CD14-positive monocyte (primary cell): ENCODE results near the gene AGAP1. TPM values are rescaled to one million over a fixed set of nuclear protein-coding genes. Genes with fewer than 3 reads are reported as not detected.

Experiments used
- DNase-seq, 3 donors: peaks; one replicate each; pipeline ENCODE4 v3.0.0-alpha.2; 2011 to 2022
- H2AFZ ChIP-seq: 2 replicates; pipeline ENCODE4 v1.6.0; 2012; ENCODE audit warnings: mild to moderate bottlenecking, low read depth, low read length, inconsistent platforms; ENCODE audit not compliant: insufficient read depth, poor library complexity, severe bottlenecking
- H3K27ac ChIP-seq, 2 donors: 1 replicate in 1 of 2; 2 replicates in 1 of 2; pipeline ENCODE4 v1.5.1; 2012 to 2013; ENCODE audit warnings: low read length in 2 of 2, control low read depth in 1 of 2, inconsistent platforms in 1 of 2, low read depth in 1 of 2, mild to moderate bottlenecking in 1 of 2
- H3K27me3 ChIP-seq, 2 donors: one replicate each; pipeline versions ENCODE4 v1.6.0 to v1.6.1; 2011 to 2013; ENCODE audit warnings: low read length in 2 of 2; ENCODE audit not compliant: control insufficient read depth in 2 of 2, insufficient read depth in 2 of 2
- H3K36me3 ChIP-seq, 2 donors: replicated peaks in 1 of 2; 1 replicate in 1 of 2; 2 replicates in 1 of 2; pipeline versions ENCODE4 v1.5.1 to v1.6.1; 2012 to 2013; ENCODE audit warnings: low read length in 2 of 2, control low read depth in 1 of 2, inconsistent platforms in 1 of 2, mild to moderate bottlenecking in 1 of 2; ENCODE audit not compliant: insufficient read depth in 2 of 2, control insufficient read depth in 1 of 2
- H3K4me1 ChIP-seq, 2 donors: 1 replicate in 1 of 2; 2 replicates in 1 of 2; pipeline versions ENCODE4 v1.5.1 to v1.6.1; 2012 to 2013; ENCODE audit warnings: low read length in 2 of 2, control low read depth in 1 of 2, inconsistent platforms in 1 of 2, mild to moderate bottlenecking in 1 of 2, moderate library complexity in 1 of 2; ENCODE audit not compliant: insufficient read depth in 2 of 2, control insufficient read depth in 1 of 2
- H3K4me2 ChIP-seq: replicated peaks from 2 replicates; pipeline ENCODE3; 2012; ENCODE audit warnings: low read length, moderate library complexity, mild to moderate bottlenecking; ENCODE audit not compliant: poor library complexity, severe bottlenecking; ENCODE audit errors: extremely low read depth
- H3K4me3 ChIP-seq, 3 experiments: fragments of 200-600 bp in 1 of 3; sonication (generic) in 1 of 3; replicated peaks in 1 of 3; 1 replicate in 2 of 3; 2 replicates in 1 of 3; pipeline ENCODE4 v1.5.1; 2011 to 2013; ENCODE audit warnings: low read length in 3 of 3, mild to moderate bottlenecking in 3 of 3, control low read depth in 2 of 3, low read depth in 2 of 3, inconsistent platforms in 1 of 3, moderate library complexity in 1 of 3
- H3K79me2 ChIP-seq: 2 replicates; pipeline ENCODE4 v1.6.0; 2012; ENCODE audit warnings: mild to moderate bottlenecking, control low read depth, inconsistent platforms, low read length, moderate library complexity; ENCODE audit not compliant: insufficient read depth
- H3K9ac ChIP-seq: 2 replicates; pipeline ENCODE4 v1.6.0; 2017; ENCODE audit warnings: low read length, mild to moderate bottlenecking; ENCODE audit not compliant: insufficient read depth, poor library complexity, severe bottlenecking
- H3K9me3 ChIP-seq, 2 donors: replicated peaks in 1 of 2; 1 replicate in 1 of 2; 2 replicates in 1 of 2; pipeline versions ENCODE4 v1.5.1 to v1.6.1; 2012 to 2013; ENCODE audit warnings: low read length in 2 of 2, control low read depth in 1 of 2; ENCODE audit not compliant: control insufficient read depth in 1 of 2, insufficient read depth in 1 of 2
- H4K20me1 ChIP-seq: 2 replicates; pipeline ENCODE4 v1.6.0; 2012; ENCODE audit warnings: mild to moderate bottlenecking, low read length, control low read depth, moderate library complexity; ENCODE audit not compliant: insufficient read depth
- H3K27ac Mint-ChIP-seq, 7 donors: one replicate each; pipeline ENCODE4 v1.8.0; 2020; ENCODE audit warnings: mild to moderate bottlenecking in 7 of 7, mixed read lengths in 7 of 7, moderate library complexity in 6 of 7, inconsistent platforms in 2 of 7
- H3K27me3 Mint-ChIP-seq, 3 donors: one replicate each; pipeline ENCODE4 v1.8.0; 2021 to 2022; ENCODE audit warnings: low read depth in 3 of 3, mild to moderate bottlenecking in 3 of 3, mixed read lengths in 3 of 3, moderate library complexity in 3 of 3, inconsistent platforms in 1 of 3
- H3K36me3 Mint-ChIP-seq, 2 donors: one replicate each; pipeline ENCODE4 v1.8.0; 2020; ENCODE audit warnings: mixed read lengths in 2 of 2, inconsistent platforms in 1 of 2, mild to moderate bottlenecking in 1 of 2
- H3K4me1 Mint-ChIP-seq: one replicate; pipeline ENCODE4 v1.8.0; 2020; ENCODE audit warnings: mild to moderate bottlenecking, mixed read lengths
- H3K4me3 Mint-ChIP-seq, 2 donors: one replicate each; pipeline ENCODE4 v1.8.0; 2020; ENCODE audit warnings: mild to moderate bottlenecking in 2 of 2, mixed read lengths in 2 of 2, moderate library complexity in 1 of 2
- H3K9me3 Mint-ChIP-seq, 7 donors: one replicate each; pipeline ENCODE4 v1.8.0; 2020 to 2022; ENCODE audit warnings: mixed read lengths in 7 of 7, mild to moderate bottlenecking in 6 of 7, moderate library complexity in 6 of 7, inconsistent platforms in 2 of 7
- WGBS: methylation state at CpG from one replicate; pipeline ENCODE4 v1.1.5; 2013; ENCODE audit warnings: missing lambda C conversion rate; ENCODE audit not compliant: insufficient coverage; 5-methylcytosine and 5-hydroxymethylcytosine counted together
- intact Hi-C, 2 donors: fragments of 100-400 bp; cut with micrococcal nuclease; formaldehyde crosslinking; loops; one replicate each; pipeline versions ENCODE4 v1.15.0 to v1.15.1; 2023
- polyA plus RNA-seq, 3 donors: library from polyadenylated mRNA; depleted of rRNA in 1 of 3; unstranded in 2 of 3; stranded (reverse) in 1 of 3; fragments of 300-500 nt in 2 of 3; fragments of >200 nt in 1 of 3; fragmentation: Illumina TruSeq in 2 of 3; gene quantifications; 1 replicate in 2 of 3; 2 replicates in 1 of 3; pipeline ENCODE4 v1.2.3, GENCODE V29; 2012 to 2021
- TF ChIP-seq, protein P1 (sequence below): fragments of 200-600 bp; IDR thresholded peaks from one replicate; pipeline ENCODE4 v1.8.0; 2022; ENCODE audit warnings: antibody characterized with exemption, mild to moderate bottlenecking

AGAP1 gene
- polyA plus RNA-seq, 3 donors, result 0.12 TPM; not detected in 2

DNA sequence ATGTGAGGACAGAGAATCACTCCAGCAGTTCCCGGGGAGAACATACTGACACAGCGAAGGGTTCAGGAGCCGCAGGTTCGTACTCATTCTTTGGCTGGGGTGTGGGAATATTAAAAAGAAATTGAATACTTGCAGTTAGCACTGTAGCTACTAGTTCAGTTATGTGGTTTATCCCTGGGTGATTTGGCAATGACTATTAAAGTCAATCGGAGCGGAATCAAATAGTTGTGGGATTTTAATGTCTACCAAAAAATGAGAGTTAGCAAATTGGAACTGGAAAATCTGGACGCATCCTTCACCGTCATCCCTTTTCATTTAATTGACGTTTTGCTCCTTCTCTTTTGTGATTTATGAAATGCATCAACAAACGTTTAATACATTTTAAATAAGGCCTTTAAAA, 623.6 kb downstream of the AGAP1 start:
- H3K9me3 Mint-ChIP-seq, result peaks cover 0 to 3% (median 0%) of the 10 kb centered on the region in 7 donors
- TF ChIP-seq, protein P1, sequence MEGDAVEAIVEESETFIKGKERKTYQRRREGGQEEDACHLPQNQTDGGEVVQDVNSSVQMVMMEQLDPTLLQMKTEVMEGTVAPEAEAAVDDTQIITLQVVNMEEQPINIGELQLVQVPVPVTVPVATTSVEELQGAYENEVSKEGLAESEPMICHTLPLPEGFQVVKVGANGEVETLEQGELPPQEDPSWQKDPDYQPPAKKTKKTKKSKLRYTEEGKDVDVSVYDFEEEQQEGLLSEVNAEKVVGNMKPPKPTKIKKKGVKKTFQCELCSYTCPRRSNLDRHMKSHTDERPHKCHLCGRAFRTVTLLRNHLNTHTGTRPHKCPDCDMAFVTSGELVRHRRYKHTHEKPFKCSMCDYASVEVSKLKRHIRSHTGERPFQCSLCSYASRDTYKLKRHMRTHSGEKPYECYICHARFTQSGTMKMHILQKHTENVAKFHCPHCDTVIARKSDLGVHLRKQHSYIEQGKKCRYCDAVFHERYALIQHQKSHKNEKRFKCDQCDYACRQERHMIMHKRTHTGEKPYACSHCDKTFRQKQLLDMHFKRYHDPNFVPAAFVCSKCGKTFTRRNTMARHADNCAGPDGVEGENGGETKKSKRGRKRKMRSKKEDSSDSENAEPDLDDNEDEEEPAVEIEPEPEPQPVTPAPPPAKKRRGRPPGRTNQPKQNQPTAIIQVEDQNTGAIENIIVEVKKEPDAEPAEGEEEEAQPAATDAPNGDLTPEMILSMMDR, result no peak
- Histone ChIP-seq H2AFZ (no peak overlapping the region), H3K9ac (no peak overlapping the region), H4K20me1 (no peaks in the 10 kb centered on the region), H3K4me2 (no peak overlapping the region), H3K79me2 (no peaks in the 10 kb centered on the region), H3K36me3 (no peaks in the 10 kb centered on the region), H3K4me3 (no peak overlapping the region), H3K27ac (no peak overlapping the region), H3K4me1 (no peaks in the 10 kb centered on the region), H3K9me3 (no peaks in the 10 kb centered on the region), H3K27me3 (peaks cover 0 to 13% of the 10 kb centered on the region in 2 donors)
- H3K4me1 Mint-ChIP-seq, result no peaks in the 10 kb centered on the region
- no peaks in the 10 kb centered on the region for H3K36me3 Mint-ChIP-seq
- H3K4me3 Mint-ChIP-seq, result no peak overlapping the region
- intact Hi-C loops, result no loop called here
- DNase-seq, result no peak
- 78% methylated on average over 6 of the region's 10 CpGs for WGBS
- H3K27ac Mint-ChIP-seq, result no peak overlapping the region
- H3K27me3 Mint-ChIP-seq, result peaks cover 3 to 27% (median 8%) of the 10 kb centered on the region in 3 donors

DNA sequence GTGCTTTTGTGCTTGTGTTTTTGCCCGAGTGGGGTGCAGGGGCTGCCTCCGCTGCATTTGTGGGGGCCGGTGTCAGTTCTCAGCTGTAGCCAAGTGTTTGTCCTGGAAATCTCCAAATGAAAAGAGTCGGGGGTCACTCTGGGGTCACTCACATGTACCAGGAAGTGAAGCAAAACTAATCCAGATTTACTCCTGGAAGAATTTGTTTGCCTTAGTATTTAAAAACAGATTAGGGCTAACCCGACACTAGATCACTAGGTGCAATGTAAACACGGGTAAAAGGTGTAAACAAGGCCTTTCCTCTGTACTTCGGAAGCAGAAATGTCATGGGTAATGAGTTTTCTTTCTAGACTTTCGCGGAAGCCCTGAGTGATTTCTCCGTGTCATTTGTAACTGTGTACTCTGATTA, 624.0 kb downstream of the AGAP1 start:
- intact Hi-C loops, result no loop called here
- H3K36me3 Mint-ChIP-seq, result no peaks in the 10 kb centered on the region
- Histone ChIP-seq H3K27me3 (peaks cover 0 to 13% of the 10 kb centered on the region in 2 donors), H3K9ac (no peak overlapping the region), H3K4me2 (no peak overlapping the region), H2AFZ (no peak overlapping the region), H3K4me3 (no peak overlapping the region), H3K36me3 (no peaks in the 10 kb centered on the region), H3K4me1 (no peaks in the 10 kb centered on the region), H4K20me1 (no peaks in the 10 kb centered on the region), H3K9me3 (no peaks in the 10 kb centered on the region), H3K27ac (no peak overlapping the region), H3K79me2 (no peaks in the 10 kb centered on the region)
- TF ChIP-seq, protein P1, result no peak
- H3K27ac Mint-ChIP-seq, result no peak overlapping the region
- WGBS, result 51% methylated on average over 4 of the region's 10 CpGs
- H3K9me3 Mint-ChIP-seq, result peaks cover 0 to 3% (median 0%) of the 10 kb centered on the region in 7 donors
- H3K27me3 Mint-ChIP-seq, result peaks cover 3 to 27% (median 8%) of the 10 kb centered on the region in 3 donors
- no peak overlapping the region for H3K4me3 Mint-ChIP-seq
- no peak for DNase-seq
- no peaks in the 10 kb centered on the region for H3K4me1 Mint-ChIP-seq
